GM21529 (cell line): ENCODE data around the gene ERC2.
"Not testable (repeated sequence)": the region's sequence is repeated elsewhere in the genome, so short reads cannot be mapped to it uniquely, and the experiment has no call there.

Experiments used
- ATAC-seq: cut with Tn5 transposase; IDR thresholded peaks from one replicate; pipeline ENCODE4 v1.9.1; 2021; ENCODE audit not compliant: unreplicated experiment

Gene ERC2

GRCh38 chr3:56318891-56319290, 149.4 kb downstream of the ERC2 start:
- ATAC-seq = no peak

GRCh38 chr3:56316944-56317343, 151.3 kb downstream of the ERC2 start:
- ATAC-seq = no peak

- no peak for ATAC-seq
Observed at GRCh38 chr3:56314842-56315241, 153.4 kb downstream of the ERC2 start.

GRCh38 chr3:56309465-56309864, 158.8 kb downstream of the ERC2 start:
- ATAC-seq = no peak

- no peak for ATAC-seq
Observed at GRCh38 chr3:56308471-56308870, 159.8 kb downstream of the ERC2 start.

GRCh38 chr3:56304069-56304468, 164.2 kb downstream of the ERC2 start:
- no peak for ATAC-seq

- ATAC-seq = peak; percentile 92
Observed at GRCh38 chr3:56303487-56303886, 164.8 kb downstream of the ERC2 start.

- no peak for ATAC-seq
Observed at GRCh38 chr3:56302417-56302816, 165.8 kb downstream of the ERC2 start.

- no peak for ATAC-seq
Observed at GRCh38 chr3:56297281-56297840, 170.9 kb downstream of the ERC2 start.

- ATAC-seq = no peak
Observed at GRCh38 chr3:56296361-56296760, 171.9 kb downstream of the ERC2 start.

GRCh38 chr3:56295161-56295560, 173.1 kb downstream of the ERC2 start:
- ATAC-seq = no peak

- ATAC-seq = no peak
Observed at GRCh38 chr3:56294286-56294685, 174.0 kb downstream of the ERC2 start.

GRCh38 chr3:56291953-56292352, 176.3 kb downstream of the ERC2 start:
- ATAC-seq = peak; percentile 65

- ATAC-seq = no peak
Observed at GRCh38 chr3:56291244-56291680, 177.0 kb downstream of the ERC2 start.

GRCh38 chr3:56290374-56290773, 177.9 kb downstream of the ERC2 start:
- no peak for ATAC-seq

- ATAC-seq = no peak
Observed at GRCh38 chr3:56288258-56288657, 180.0 kb downstream of the ERC2 start.

GRCh38 chr3:56282341-56282740, 185.9 kb downstream of the ERC2 start:
- no peak for ATAC-seq

GRCh38 chr3:56277236-56277635, 191.0 kb downstream of the ERC2 start:
- ATAC-seq = no peak

GRCh38 chr3:56275120-56275519, 193.1 kb downstream of the ERC2 start:
- ATAC-seq = no peak

GRCh38 chr3:56269755-56270535, 198.3 kb downstream of the ERC2 start:
- ATAC-seq = no peak

GRCh38 chr3:56268616-56269383, 199.5 kb downstream of the ERC2 start:
- ATAC-seq = no peak

- not testable (repeated sequence) for ATAC-seq
Observed at GRCh38 chr3:56261852-56262251, 206.4 kb downstream of the ERC2 start.
